Ramos (cell line): ENCODE data around the gene ZNF486.
"Not testable (repeated sequence)": the region's sequence is repeated elsewhere in the genome, so short reads cannot be mapped to it uniquely, and the experiment has no call there.

Experiments used
- in situ Hi-C: fragments of 300-500 bp; cut with MboI; formaldehyde crosslinking; loops from one replicate; pipeline ENCODE4 v1.14.3; 2022; ENCODE audit warnings: low sequenced_read_pairs; ENCODE audit not compliant: unreplicated experiment

The ZNF486 gene

GRCh38 chr19:20167020-20167644 lies at the start of gene ZNF486:
Gene ZNF486, plus strand, starts transcription at chr19:20167214. Its CDS starts 117 bp downstream, at chr19:20167331.
- in situ Hi-C loops, result no loop called here

GRCh38 chr19:20118064-20118839 lies 48.8 kb upstream of the ZNF486 start:
- in situ Hi-C loops, result not testable (repeated sequence)

- in situ Hi-C loops, result no loop called here
These were observed 42.1 kb upstream of the ZNF486 start for GRCh38 chr19:20124879-20125278.

- in situ Hi-C loops, result not testable (repeated sequence)
These were observed 34.1 kb upstream of the ZNF486 start for GRCh38 chr19:20132933-20133332.

GRCh38 chr19:20137714-20138113 lies 29.3 kb upstream of the ZNF486 start:
- in situ Hi-C loops, result not testable (repeated sequence)

- in situ Hi-C loops, result no loop called here
These were observed 15.3 kb upstream of the ZNF486 start for GRCh38 chr19:20151617-20152145.

- in situ Hi-C loops, result not testable (repeated sequence)
These were observed 14.5 kb upstream of the ZNF486 start for GRCh38 chr19:20152506-20152905.

GRCh38 chr19:20153281-20153680 lies 13.7 kb upstream of the ZNF486 start:
- in situ Hi-C loops, result no loop called here

- in situ Hi-C loops, result no loop called here
These were observed 12.4 kb upstream of the ZNF486 start for GRCh38 chr19:20154636-20155035.

GRCh38 chr19:20162821-20163220 lies 4.2 kb upstream of the ZNF486 start:
- in situ Hi-C loops, result no loop called here

GRCh38 chr19:20164456-20164855 lies 2.6 kb upstream of the ZNF486 start:
- in situ Hi-C loops, result no loop called here

GRCh38 chr19:20165971-20166592 lies 932 bp upstream of the ZNF486 start:
- in situ Hi-C loops, result no loop called here

- in situ Hi-C loops, result no loop called here
These were observed 673 bp downstream of the ZNF486 start for GRCh38 chr19:20167651-20168122.

GRCh38 chr19:20171285-20171684 lies 4.3 kb downstream of the ZNF486 start:
- in situ Hi-C loops, result no loop called here

- in situ Hi-C loops, result not testable (repeated sequence)
These were observed 8.8 kb downstream of the ZNF486 start for GRCh38 chr19:20175848-20176247.

GRCh38 chr19:20179956-20180355 lies 12.9 kb downstream of the ZNF486 start:
- in situ Hi-C loops, result not testable (repeated sequence)

GRCh38 chr19:20182222-20182785 lies 15.3 kb downstream of the ZNF486 start:
- in situ Hi-C loops, result no loop called here

GRCh38 chr19:20186174-20186573 lies 19.2 kb downstream of the ZNF486 start:
- in situ Hi-C loops, result no loop called here

- in situ Hi-C loops, result no loop called here
These were observed 30.7 kb downstream of the ZNF486 start for GRCh38 chr19:20197747-20198146.

- in situ Hi-C loops, result no loop called here
These were observed 42.0 kb downstream of the ZNF486 start for GRCh38 chr19:20209051-20209450.

GRCh38 chr19:20214366-20214765 lies 47.4 kb downstream of the ZNF486 start:
- in situ Hi-C loops, result not testable (repeated sequence)
